Adrenal gland (tissue), 5 donors: ENCODE results near the gene MAFF.

ENCODE experiments used
- POLR2A ChIP-seq, 2 donors: fragments of 450-650 bp; IDR thresholded peaks; one replicate each; pipeline ENCODE4 v1.6.1; 2017; ENCODE audit warnings: antibody characterized with exemption in 2 of 2, mild to moderate bottlenecking in 2 of 2, moderate library complexity in 1 of 2
- TF ChIP-seq, protein P1 (sequence below), 6 experiments: fragments of 450-650 bp in 4 of 6; fragments of 200-600 bp in 2 of 6; sonication (generic) in 1 of 6; IDR thresholded peaks; 1 replicate in 5 of 6; 2 replicates in 1 of 6; pipeline versions ENCODE4 v1.5.1 to v1.8.0; 2016 to 2021; ENCODE audit warnings: antibody characterized with exemption in 6 of 6, mild to moderate bottlenecking in 2 of 6, moderate library complexity in 1 of 6
- donor health status: DM: no; HTN: no; CAD: no.

- TF ChIP-seq, protein P1, sequence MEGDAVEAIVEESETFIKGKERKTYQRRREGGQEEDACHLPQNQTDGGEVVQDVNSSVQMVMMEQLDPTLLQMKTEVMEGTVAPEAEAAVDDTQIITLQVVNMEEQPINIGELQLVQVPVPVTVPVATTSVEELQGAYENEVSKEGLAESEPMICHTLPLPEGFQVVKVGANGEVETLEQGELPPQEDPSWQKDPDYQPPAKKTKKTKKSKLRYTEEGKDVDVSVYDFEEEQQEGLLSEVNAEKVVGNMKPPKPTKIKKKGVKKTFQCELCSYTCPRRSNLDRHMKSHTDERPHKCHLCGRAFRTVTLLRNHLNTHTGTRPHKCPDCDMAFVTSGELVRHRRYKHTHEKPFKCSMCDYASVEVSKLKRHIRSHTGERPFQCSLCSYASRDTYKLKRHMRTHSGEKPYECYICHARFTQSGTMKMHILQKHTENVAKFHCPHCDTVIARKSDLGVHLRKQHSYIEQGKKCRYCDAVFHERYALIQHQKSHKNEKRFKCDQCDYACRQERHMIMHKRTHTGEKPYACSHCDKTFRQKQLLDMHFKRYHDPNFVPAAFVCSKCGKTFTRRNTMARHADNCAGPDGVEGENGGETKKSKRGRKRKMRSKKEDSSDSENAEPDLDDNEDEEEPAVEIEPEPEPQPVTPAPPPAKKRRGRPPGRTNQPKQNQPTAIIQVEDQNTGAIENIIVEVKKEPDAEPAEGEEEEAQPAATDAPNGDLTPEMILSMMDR (IDR thresholded peaks at IDR 0.05) = no peak
- TF ChIP-seq POLR2A (IDR thresholded peaks at IDR 0.05) = no peak
These were observed 3.0 kb downstream of the MAFF start for GRCh38 chr22:38204784-38205183.
